NCI-H345 (cell line): ENCODE measurements around the gene UBA52.
"Not testable (repeated sequence)": the region's sequence is repeated elsewhere in the genome, so short reads cannot be mapped to it uniquely, and the experiment has no call there.

Experiments
- DNase-seq: peaks from one replicate; lab custom pipeline; 2025; lab: John Stamatoyannopoulos, UW

The UBA52 gene

DNA sequence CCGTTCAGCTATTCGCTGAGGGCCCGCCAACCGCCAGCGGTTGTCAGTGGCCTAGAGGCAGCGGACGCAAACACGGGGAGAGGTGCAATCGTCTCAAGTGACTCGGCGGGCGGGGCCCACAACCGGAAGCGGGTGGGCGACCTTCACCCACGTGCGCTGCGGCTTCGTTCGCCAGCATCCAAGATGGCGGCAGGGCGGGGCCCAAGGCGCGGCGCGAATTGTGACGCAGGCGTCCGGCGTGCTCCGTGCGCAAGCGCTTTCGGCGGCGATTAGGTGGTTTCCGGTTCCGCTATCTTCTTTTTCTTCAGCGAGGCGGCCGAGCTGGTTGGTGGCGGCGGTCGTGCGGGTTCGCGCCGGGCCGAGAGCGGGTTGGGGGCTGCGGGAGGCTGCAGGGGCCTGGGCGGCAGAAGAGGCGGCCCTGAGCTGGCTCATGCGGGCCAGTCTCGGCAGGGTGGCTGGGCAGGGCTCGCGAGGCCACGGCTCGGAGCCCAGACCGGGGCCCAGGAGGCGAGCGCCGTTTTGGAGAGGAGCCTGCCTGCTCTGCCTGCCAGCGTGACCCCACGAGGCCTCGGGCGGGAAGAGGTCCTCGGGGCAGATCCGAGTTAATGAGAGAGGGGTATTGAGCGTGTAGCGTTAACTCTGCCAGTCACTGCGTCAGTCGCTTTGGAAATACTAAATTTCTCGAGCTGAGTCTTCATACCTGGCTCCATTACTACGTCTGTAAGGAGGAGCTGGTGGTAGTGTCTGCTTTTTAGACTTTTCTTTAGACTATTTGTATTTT, at the start of gene UBA52:
TSS of gene UBA52 (plus strand) at position 294 of the 781 bp plus-strand sequence. CDS start 1,444 bp downstream, outside the sequence.
- DNase-seq: peak; percentile 97

DNA sequence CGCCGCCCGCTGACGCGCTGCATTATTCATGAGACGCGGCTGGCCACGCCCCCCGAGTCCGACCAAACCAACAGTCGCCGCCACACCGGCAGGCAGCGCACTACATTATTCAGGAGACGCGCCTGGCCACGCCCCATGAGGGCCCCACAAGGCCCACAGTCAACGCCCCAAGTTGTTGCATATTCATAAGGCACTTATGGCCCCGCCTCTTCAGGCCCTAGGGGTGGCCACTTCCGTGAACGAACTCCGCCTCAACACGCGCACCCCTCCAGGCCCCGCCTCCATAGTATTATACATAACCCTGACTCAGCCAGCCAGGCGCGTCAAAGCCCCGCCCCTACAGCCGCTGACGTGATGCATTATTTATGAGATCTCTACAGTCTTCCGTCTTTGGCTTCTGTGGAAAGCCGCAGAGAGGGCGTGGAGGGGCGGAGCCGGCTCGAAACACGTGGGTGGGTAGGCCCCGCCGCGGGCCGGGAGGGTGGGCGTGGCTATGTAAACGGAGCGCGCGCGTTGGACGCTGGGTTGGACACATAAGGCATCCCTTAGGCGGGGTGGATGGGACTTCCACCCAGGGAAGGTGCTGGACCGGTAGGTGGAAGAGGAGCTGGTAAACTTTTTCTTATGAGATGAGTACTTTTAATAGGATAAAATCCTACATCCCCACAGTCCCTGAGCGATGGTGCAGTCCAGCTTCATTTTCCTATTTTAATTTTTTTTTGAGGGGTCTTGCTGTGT, 49.4 kb upstream of the UBA52 start:
- peak; percentile 98 for DNase-seq

DNA sequence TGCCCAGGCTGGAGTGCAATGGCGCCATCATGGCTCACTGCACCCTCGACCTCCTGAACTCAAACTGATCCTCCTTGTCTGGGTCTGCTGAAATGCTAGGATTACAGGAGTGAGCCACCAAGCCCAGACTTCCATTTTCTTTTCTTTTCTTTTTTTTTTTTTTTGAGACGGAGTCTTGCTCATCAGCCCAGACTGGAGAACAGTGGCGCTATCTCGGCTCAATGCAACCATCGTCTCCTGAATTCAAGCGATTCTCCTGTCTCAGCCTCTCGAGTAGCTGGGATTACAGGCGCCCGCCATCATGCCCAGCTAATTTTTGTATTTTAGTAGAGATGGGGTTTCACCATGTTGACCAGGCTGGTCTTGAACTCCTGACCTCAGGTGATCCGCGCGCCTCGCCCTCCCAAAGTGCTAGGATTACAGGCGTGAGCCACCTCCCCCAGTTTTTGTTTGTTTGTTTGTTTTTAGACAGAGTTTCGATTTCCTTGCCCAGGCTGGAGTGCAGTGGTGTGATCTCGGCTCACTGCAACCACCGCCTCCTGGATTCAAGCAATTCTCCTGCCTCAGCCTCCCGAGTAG, 48.7 kb upstream of the UBA52 start:
- DNase-seq: not testable (repeated sequence)

DNA sequence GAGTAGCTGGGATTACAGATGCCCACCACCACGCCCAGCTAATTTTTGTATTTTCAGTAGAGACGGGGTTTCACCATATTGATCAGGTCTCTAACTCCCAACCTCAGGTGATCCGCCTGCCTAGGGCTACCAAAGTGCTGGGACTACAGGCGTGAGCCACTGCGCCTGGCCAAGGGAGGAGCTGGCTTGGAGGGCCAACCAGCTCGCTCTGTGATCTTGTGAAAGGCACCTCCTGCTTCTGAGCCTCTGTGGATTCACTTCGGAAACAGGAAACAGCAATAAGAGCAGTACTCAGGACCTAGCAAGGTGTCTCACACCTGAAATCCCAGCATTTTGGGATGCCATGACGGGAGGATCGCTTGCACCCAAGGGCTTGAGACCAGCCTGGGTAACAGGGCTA, 47.8 kb upstream of the UBA52 start:
- DNase-seq: no peak

DNA sequence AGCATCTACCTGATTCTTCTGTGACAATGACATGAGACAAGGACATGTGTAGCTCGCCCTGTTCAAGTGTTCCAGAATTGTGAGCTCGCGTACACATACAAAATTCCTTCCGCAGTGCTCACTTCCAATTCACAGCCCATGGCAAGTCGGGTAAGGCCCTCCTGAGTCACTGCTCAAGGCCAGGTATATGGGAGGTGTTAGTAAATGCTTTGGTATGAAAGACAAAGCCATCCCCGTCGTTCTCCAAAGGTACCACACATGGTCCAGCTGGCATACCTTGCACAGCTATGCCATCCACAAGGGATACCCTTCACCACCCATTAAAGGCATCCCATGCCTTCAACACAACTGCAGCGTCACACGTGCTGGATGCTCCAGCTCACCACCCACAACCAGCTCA, 45.3 kb upstream of the UBA52 start:
- DNase-seq: no peak

DNA sequence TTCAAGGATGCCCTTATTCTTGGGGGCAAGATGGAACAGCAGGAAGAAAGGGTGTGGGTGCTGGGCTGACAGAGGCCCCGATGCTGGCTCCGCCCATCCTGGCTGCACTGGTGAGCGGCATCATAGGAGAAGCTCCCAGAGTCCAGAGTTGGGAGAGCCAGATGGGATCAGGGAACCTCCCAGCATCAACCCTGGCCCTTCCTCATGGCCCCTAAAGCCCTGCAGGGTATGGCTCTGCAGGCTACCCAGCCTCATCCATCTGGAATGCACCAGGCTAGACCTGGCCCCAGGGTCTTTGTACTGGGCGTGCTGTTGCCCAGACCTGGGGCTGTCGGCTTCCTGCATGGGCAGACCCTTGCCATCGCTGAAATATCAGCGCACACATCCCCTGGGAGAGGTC, 41.9 kb upstream of the UBA52 start:
- DNase-seq: no peak

DNA sequence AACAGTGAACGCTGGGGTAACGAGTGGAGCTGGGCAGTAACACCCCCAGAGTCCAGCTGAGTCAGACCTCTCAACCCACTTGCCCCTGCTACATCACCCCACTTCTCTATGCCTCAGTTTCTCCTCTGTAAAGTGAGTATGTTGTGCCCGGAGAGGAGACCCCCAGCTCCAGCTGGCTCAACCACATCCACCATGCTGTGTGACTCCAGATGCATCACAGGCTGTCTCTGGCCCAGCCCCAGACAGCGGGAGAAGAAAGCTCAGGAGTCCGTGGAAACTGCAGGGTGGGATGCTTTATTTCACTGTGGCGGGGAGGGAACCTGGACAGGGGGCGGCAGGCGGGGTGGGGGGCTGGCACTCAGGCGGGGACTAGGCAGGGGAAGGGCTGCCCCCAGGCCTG, 40.2 kb upstream of the UBA52 start:
- DNase-seq: no peak

DNA sequence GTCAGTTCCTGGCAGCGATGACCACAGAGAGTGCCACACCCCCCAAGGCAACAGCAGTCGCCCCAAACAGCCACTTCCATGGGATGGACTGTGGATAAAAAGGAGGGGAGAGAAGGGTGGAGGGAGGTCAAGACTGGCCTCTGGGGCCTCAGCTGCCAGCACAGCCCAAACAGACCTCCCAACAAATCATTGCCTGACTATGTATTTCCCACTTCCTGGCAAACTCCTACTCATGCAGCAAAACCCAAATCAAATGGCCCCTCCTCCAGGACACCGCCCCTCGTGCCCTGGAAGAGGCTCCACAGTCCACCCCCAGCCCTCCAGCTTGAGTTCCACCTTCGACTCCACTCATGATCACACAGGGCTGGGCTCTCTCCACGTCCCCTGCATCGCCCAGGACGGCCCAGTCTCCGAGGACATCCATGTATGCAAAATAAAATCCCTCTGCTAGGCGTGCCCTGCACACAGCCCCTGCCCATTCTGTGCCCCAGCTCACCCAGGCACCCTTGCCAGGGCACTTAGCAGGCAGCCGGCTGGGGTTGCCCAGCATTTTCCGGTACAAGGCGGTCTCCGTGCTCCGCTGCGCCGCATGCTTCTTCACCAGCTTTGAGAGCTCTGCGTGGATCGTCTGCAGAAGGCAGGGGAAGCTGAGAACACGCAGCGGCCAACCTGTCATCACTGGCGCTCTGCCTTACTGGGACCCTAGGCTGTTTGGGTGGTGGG, 39.3 kb upstream of the UBA52 start:
- DNase-seq: no peak

DNA sequence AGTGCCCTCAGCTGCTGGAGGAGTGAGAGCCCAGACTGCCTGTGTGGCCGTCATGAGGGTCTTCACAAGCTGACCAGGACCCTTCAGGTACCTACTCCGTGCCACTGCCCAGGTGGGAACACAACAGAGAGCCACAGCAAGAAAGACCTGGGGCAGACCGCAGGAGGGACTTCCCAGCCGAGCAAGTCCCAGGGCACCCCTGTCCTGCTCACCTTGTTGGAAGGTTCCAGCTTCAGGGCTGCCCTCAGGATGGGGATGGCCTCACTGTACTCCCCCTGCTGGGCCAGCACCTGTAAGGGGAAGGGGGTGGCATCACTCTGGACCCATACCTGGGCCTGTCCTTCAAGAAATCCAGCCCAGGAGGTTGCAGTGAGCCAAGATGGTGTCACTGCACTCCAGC, 38.6 kb upstream of the UBA52 start:
- no peak for DNase-seq

DNA sequence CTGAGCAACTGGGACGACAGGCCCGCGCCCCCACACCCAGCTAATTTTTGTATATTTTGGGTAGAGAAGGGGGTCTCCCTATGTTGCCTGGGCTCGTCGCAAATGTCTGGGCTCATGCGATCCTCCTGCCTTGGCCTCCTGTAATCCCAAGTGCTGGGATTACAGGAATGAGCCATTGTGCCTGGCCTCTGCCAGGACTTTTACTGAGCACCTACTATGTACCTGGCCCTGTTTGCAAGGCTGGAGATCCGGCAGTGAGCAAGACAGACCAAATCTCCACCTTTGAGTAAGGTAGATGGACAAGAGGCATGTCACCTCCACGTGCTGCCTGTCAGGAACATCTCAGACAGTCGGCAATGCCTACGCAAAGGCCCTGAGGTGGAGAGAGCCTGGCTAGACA, 35.2 kb upstream of the UBA52 start:
- DNase-seq: no peak

DNA sequence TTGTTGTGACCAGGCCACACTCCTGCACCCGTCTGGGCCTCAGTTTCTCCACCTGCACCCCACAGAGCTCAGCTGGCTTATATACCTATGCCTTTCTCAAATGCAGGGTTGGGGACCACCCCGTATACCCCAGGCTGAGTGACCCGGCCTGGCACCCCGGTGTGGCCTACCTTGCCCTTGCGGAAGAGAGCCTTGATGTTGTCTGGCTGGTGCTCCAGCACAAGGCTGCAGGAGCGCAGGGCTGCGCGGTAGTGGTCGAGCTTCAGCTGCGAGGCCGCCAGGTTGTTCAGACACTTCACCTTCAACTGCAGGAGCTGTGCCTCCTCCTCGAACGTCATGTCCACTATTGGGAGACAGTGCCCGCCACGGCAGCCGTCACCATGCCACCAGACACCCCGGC, 34.2 kb upstream of the UBA52 start:
- DNase-seq: no peak

DNA sequence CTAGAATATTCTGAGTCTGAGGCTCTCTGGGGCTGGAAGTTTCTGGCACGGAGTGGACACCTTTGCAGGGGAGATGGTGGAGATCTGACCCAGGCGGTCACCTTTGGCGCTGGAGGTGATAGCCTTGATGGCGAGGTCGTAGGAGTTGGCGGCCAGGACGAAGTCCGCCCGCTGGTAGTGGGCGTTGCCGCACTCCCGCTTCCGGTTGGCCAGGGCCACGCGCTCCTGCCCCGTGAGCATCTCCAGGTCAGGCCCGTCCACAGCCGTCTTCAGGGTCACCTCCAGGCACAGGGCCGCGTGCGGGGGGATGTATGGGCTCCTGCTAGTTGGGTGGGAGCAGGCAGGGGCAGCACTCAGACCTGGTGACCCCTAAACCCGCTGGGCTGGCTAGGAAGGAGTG, 33.5 kb upstream of the UBA52 start:
- DNase-seq: no peak

DNA sequence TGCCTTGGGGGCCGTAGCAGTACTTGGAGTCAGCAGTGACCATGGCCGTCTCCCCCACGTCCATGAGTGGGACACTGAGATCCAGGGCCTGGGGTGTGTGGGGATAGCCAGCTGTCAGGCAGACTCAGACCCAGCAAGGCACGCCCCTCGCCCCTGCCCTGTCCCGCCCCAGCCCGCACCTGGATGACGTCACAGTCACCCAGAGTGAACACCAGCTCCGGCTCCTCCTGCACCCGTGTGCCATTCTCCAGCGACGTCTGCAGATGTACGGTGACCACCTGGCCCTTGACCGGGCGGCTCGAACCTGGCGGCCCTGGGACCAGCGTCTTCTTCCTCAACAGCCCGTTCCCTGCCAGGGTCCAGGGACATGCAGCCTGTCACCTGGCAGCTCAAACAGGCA, 32.3 kb upstream of the UBA52 start:
- no peak for DNase-seq

DNA sequence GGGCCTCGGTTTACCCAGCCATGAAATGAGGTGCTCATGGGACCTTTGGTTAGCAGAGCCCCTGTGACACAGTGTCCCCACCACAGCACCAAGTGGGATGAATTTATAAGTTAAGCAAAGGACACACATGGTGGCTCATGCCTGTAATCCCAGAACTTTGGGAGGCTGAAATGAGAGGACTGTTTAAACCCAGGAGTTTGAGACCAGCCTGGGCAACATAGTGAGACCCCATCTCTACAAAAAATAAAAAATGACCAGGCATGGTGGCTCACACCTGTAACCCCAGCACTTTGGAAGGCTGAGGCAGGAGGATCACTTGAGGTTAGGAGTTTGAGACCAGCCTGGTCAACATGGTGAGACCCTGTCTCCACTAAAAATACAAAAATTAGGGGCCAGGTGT, 31.5 kb upstream of the UBA52 start:
- not testable (repeated sequence) for DNase-seq

DNA sequence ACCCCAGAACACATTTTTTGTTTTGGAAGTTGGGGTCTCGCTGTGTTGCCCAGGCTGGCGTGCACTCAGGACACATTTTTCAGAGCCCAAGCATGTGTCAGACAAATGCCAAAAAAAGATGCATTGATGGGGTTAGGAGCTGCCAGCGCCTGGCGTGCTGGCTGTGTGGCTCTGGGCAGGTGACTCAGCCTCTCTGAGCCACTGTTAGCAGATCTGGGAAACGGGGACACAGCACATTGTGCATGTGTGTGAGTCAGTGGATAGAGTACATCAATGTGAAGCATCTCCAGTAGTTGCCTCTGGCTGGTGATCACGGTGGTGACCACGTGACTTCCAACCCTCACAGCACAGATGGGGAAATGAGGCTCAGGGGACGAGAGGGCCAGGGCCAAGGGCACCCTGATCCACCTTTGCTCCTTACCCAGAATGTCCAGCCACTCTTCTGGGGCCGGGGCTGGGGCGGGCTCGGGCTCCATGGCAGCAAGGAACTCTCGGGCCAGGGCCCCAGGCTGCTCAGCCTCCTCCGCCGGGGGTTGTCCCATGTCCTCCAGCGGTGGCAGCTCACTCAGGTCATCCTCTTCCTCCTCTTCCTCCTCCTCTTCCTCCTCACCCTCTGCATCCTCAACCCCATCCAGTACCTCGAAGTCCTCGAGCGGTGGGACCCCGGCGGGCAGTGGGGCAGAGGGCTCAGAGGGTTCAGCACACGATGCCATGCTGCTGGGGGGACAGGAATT, 30.2 kb upstream of the UBA52 start:
- no peak for DNase-seq

DNA sequence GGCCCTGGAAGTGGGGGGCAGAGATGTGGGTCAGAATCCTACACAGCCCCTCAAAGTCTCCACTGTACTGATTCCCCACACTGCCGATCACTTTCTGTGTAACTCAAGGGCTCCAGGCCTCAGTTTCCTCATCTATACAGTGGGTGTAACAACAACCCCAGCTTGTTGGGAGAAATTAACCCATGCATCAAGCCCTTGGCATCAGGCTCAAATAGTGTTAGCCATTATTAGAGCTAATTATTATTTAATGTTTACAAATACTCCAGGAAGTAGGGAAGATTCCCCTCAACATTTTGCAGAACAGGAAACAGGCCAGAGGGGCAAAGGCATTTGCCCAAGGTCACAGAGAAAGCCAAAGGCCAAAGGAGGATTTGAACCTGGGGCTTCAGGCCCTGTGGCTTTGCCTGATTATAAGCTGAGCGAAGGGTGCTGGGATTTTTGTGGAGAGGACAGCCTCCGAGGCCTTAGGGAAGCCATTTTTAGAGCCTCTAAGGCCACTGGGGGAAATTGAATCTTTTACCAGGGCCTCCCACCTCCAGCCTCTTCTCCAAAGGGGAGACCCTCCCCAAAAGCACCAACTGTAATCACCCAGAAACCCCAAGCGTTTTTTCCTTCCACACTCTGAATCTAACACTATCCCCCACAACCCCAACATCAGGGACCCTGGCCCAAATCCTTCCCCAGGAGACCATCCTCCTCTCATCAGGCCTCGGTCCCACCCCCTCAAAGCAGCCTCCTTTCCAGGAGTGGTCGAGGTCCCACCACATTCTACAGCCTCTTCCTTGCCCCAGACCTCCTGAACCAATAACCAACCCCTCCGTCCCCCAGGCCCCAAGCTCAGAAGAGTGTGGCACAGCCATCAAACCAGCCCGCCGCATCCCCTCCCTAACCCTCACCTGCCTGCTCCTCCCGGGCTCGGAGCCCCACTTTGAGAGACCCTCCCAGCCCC, 29.4 kb upstream of the UBA52 start:
- DNase-seq: no peak

DNA sequence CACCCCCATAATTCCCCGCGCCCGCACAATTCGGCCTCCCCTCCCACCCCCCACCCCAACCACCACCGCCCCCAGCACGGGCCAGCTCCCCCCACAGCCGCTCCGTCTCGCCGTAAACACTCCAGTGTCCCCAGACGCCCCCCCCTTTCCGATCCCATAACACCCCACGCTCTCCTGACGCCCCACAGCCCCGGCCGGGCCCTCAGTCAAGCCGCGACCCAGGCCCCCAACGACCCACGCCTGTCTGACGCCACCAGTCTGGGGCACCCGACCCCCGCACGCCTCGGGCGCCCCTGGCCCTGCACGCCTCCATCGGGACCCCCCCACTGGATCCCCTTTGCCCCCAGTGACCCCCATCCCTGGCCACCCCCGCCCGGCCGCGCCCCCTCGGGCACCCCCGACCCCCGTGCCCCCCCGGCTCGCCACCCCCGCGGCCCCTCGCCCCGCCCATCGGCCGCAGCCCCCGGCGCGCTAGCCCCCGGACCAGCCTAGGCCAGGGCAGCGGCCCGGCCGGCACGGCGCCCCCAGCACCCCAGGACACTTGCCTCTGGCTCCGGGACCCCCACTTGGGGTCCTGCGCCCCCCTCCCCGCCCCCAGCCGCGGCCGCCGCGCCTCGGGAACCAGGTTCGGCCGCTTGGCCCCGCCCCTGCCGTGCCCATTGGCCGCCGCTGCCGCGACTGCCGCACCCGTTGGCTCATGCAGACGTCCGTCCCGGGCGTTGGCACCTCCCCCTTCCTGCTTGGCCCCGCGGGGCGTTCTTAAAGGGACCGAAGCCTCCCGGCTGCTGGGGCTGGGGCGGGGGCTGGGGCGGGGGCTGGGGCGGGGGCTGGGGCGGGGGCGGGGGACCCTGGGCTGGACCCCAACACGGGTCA, 28.5 kb upstream of the UBA52 start, which contains the start of gene FKBP8:
TSS of gene FKBP8 (minus strand) at position 633 of the 873 bp plus-strand sequence. CDS start 1,603 bp downstream, outside the sequence.
- DNase-seq: peak; percentile 86

DNA sequence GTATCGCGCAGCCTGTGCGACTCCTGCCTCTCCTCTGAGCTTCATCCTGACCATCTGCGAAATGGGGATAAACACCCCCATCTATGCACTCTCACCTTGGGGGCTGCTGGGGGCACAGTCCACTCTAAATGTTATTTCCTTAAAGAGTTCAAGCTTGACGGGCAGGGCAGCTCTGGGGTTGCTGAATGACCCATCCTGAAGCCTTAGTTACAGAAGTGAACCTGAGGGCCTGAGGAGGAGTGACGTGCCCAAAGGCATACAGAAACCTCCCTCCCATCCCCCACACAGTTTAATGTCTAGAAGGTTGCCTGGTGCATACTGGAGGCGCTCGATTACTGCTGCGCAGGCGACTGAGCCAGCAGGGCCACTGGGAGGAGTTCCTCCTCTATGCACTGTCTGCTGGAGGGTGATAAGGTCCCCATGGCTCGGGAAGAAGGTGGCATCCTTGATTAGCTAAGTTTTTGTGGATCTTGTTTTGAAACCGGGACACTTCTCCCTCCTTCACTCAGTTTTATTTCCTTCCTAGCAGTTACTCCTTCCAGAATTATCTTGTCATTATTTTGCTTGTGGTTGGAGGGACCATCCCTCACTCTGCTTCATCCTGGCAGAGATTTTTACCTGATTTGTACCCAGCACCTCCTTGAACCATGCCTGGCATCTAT, 27.7 kb upstream of the UBA52 start:
- no peak for DNase-seq

DNA sequence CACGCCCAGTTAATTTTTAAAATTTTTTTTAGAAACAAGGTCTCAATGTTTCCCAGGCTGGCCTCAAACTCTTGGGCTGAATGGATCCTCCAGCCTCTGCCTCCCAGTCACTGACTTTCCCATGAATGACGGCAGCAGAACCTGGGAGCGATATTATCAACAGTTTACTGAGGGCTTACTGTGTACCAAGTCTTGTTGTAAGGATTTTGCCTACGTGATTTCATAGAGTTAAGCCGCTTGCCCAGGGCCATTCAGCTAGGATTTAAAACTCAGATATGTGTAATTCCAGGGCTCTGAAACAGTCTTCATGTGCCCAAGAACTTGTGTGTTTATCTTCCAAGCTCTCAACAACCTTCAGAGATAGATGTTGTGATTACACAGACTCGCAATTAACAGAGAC, 20.0 kb upstream of the UBA52 start:
- no peak for DNase-seq
